ENCODE measurements around the gene GNMT.
"Not testable (repeated sequence)": the region's sequence is repeated elsewhere in the genome, so short reads cannot be mapped to it uniquely, and the experiment has no call there.

The GNMT gene

DNA sequence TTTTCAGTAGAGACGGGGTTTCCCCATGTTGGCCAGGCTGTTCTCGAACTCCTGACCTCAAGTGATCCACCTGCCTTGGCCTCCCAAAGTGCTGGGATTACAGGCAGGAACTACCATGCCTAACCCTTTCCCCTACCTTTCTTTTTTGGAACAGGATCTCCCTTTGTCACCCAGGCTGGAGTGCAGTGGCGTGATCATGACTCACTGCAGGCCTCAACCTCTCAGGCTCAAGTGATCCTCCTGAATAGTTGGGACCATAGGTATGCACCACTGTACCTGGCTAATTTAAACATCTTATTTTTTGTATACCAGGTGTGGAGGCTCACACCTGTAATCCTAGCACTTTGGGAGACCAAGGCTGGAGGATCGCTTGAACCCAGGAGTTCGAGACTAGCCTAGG lies 19.2 kb upstream of the GNMT start:
- DNase-seq (ENCODE audit: low read depth), result not testable (repeated sequence)

DNA sequence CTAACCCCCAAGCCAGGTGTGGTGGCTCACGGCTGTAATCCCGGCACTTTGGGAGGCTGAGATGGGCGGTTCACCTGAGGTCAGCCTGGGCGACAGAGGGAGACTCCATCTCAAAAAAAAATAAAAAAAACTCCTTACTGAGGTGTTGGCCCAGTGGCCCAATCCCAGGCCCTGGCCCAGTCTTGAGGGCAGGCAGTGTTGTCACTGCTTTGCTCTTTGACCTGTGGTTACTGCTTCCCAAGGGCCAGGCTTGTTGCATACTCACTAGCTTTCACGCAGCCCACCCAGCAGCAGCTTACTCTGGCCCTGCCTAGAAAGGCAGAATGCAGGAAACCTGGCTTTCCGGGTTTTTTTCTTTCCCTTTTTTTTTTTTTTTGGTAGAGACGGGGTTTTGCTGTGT lies 18.1 kb upstream of the GNMT start:
- DNase-seq (ENCODE audit: low read depth), result no peak

DNA sequence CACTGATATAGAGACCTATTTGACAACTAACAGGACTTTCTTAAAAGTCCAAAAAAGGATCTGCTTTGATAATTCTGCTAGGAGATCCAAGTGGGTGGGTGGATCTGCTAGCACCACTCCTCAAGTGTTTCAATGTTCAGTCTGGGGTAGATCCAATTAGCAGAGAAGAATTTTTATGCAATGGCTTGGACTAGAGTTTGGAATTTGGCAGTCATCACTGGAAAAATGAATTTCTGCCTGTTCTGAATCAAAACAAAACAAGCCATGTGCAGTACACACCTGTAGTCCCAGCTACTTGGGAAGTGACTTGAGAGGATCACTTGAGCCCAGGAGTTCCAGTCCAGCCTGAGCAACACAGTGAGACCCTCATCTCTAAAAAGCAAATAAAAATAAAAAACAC lies 12.6 kb upstream of the GNMT start:
- DNase-seq (ENCODE audit: low read depth), result no peak

DNA sequence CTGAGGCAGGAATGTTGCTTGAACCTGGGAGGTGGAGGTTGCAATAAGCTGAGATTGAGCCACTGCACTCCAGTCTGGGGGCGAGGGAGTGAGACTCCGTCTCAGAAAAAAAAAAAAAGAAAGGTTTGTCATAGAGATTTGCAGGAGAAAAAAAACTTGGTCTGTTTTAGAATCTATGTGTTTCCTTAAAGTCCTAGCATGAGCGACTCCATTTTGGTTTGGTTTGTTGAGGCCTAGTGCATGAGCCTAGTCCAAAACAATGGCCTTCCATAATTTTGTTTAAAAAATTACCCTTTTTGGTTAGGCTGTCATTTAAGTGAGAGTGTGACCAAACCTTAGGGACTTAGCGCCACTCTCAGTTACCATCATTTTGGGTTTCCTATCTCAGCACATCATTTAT lies 8.2 kb upstream of the GNMT start:
- DNase-seq (ENCODE audit: low read depth), result no peak

DNA sequence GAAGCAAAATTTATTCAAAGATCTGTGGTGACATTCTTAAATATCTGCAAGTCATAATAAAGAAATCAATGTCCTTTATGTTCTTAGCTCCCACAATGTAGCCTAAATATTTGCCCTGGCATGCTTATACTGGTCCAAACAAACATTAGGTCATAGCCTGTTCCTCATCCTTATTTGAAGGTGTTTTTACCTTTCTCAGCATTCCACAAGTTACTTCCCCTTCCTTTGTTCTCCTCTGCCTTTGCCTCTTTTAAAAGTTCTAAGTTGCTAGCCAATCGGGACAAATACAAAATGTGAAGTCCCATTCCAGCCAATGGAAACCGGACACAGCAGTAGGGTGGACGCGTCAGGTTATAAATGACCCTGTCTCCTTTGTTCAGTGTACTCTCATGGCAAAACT lies 6.1 kb upstream of the GNMT start:
- DNase-seq (ENCODE audit: low read depth), result not testable (repeated sequence)

DNA sequence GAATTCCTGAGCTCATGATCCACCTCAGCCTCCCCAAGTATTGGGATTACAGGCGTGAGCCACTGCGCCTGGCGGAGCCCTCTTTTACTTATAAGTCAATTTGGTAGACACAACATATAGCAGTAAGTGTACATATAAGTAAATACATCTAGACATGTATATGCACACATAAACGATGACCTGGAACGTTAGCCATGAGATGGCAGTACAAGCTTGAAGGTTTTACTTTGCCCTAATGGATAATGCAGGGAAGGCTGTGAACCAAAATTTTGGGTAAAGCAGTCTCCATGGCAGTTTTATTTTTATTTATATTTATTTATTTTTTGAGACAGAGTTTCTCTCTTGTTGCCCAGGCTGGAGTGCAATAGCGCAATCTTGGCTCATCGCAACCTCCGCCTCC lies 2.4 kb upstream of the GNMT start:
- DNase-seq (ENCODE audit: low read depth), result no peak

DNA sequence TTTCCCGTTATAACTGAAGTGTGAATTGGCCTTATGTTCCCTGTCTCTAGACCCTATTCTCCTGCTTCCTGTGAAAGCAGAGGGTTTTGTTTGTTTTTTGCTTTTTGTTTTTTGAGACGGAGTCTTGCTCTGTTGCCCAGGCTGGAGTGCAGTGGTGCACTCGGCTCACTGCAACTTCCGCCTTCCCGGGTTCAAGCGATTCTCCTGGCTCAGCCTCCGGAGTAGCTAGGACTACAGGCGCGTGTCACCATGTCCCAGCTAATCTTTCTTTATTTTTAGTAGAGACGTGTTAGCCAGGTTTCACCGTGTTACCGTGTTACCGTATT lies 674 bp upstream of the GNMT start:
- no peak for DNase-seq (ENCODE audit: low read depth)

DNA sequence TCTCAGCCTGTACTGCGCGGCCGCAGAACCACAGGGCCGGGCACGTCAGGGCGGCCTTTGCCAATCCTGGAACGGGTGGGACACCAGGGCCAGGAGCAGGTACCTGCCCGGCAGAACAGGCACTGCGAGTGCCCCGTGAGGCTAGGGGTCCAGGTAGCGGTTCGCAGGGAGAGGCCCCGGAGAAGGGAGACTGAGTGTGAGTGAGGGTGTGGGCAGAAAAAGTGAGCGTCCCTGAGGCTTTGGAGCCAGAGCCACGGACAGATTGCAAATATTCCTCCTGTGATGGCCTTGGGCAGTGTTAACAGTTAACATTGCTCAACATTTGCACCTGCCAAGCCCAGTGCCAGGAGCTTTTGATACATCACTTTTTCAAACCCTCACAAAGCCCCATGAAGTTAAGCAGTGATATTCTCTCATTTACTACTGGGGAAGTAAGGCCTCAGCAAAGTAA lies 491 bp downstream of the GNMT start:
- DNase-seq (ENCODE audit: low read depth), result no peak

DNA sequence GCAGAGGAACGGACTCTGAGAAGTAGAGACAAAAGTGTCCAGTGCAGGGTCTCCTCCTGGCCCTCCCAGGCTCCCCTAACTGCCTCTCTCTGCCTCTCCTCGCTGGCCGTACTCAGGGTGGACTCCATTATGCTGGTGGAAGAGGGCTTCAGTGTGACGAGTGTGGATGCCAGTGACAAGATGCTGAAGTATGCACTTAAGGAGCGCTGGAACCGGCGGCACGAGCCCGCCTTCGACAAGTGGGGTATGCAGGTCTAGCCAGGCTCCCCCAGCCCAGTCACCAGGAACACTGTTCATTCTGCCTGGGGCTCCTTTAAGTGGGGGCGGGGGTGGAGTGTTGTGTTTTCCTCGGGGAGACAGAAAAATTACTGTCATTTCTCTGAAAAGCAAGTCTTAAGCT lies 1.5 kb downstream of the GNMT start:
- DNase-seq (ENCODE audit: low read depth), result no peak

DNA sequence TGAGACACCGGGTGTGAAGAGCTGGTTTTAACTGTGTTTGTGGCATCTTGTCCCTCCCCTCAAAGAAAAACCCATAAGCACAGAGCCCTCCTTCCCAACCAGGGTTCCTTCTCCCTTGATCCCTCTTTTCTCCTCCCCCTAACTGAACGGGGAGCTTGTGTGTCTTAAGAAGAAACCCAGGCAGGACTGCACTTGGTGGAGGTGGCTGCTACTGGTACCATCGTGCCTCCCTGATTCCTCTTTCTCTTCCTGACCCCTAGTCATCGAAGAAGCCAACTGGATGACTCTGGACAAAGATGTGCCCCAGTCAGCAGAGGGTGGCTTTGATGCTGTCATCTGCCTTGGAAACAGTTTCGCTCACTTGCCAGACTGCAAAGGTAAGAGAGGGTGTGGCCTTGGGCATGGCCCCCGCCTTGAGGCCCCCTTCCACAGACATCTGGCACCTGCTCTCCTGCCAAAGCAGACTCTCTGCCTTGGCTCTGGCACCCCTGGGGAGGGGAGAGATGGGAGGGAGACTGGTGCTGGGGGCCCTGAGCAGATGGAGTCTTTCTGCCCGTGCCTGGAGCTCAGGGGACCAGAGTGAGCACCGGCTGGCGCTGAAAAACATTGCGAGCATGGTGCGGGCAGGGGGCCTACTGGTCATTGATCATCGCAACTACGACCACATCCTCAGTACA lies 2.1 kb downstream of the GNMT start:
- DNase-seq (ENCODE audit: low read depth), result no peak

DNA sequence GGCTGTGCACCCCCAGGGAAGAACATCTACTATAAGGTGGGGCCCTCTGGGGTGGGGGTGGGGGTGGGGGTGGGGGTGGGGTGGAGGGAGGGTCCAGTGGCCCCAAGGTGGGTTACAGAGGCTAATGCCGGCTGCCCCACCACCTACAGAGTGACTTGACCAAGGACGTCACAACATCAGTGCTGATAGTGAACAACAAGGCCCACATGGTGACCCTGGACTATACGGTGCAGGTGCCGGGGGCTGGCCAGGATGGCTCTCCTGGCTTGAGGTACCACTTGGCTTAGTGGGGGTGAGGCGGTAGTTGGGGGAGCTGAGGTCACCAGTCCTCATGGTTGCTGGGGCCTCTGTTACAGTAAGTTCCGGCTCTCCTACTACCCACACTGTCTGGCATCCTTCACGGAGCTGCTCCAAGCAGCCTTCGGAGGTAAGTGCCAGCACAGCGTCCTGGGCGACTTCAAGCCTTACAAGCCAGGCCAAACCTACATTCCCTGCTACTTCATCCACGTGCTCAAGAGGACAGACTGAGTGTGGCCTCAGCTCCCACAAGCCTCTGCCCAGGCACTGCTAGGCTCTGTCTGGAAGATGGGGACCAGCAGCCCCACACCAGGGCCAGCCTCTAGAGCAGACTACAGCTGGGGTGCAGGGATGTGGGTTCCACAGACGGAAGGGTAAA lies 2.8 kb downstream of the GNMT start:
- no peak for DNase-seq (ENCODE audit: low read depth)

DNA sequence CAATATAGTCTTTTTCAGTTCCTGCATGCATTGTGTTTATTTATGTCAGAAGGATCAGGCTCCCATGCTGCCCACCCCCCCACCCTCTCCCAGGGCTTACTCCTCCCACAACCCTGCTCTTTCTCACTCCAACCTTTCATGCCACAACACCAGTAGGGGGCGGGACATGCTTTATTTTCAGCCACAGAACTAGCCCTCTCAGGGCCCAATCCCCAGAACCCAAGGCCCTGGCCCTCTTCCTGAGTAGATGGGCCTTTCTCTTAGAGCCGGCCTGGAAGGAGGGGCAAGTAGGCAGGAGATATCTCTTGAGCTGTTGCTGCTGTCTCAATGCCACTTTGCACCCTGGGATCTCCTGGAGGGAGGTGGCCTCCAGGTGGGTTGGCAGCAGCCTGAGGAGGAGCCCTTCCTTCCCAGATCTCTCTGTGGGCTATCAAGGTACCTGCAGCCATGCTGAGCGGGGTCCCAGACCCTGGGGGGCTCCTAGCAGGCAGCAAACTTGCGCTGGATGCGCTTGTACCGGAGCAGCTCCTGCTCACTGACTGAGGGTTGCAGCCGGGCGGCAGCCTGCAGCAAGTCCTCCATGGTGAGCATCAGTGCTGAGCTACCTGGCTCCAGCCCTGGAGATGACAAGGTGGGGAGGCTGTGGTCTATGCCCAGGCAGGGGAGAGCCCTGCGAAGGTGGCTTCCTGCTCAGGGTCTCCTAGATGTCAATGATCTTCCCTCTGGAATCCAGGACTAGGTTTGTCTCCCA lies 3.5 kb downstream of the GNMT start:
- DNase-seq (ENCODE audit: low read depth), result no peak

DNA sequence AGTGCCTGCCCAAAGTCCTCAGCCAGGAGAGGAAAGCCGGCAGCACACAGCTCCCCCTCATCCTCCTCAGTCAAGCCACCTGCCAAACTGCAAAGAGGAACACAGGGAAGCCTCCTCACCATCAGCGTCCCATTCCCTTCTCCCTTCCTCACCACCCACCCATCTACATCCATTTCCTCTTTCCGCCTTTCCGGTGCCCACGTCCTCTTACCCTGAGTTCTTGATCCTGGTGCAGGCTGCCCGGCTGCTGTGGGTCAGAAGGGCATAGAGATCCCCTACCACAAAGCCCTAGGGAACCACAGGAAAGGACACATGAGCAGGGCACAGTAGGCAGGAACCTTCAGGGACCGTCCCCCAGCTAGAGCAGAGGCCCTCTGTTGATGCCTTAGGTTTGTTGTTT lies 6.0 kb downstream of the GNMT start:
- no peak for DNase-seq (ENCODE audit: low read depth)

DNA sequence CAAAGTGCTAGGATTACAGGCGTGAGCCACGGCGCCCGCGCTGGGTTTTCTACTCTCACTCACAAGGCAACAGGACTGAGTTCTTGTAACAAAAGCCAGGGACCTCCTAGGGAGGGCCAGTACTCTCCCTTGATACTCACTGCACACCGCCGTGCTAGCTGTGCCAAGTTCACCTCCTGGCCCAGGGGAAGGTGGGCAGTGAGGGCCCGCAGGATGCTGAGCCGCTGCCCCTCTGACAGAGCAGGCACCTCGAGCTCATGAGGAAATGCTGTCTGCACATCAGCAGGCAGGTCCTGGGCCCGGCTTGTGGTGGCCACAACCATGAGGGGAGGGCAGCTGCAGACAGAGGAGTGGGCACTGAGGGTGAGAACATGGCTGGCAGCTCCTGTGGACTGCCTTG lies 6.7 kb downstream of the GNMT start:
- DNase-seq (ENCODE audit: low read depth), result no peak

DNA sequence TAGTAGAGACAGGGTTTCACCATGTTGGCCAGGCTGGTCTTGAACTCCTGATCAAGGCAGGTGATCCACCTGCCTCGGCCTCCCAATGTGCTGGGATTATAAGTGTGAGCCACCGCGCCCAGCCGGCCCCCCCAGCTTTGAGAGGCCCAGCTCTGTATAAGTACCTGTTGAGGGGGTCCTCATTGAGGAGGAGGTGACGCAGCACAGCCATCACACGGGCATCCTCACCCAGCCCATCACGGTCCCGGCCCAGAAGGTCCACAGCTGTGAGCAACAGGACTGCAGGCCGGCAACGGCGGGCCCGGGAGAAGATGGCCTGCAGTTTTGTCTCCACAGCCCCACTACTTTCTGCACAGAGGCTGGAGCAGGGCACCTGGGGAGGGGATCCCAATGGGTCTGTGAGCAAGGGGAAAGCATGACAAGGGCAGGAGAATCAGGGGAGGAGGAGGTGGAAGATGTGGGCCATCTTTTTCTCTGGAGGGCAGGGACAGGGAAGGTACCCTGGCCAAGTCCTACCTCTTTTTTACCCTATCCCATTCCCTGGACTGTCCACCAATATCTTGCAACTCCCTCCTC lies 7.7 kb downstream of the GNMT start:
- no peak for DNase-seq (ENCODE audit: low read depth)

DNA sequence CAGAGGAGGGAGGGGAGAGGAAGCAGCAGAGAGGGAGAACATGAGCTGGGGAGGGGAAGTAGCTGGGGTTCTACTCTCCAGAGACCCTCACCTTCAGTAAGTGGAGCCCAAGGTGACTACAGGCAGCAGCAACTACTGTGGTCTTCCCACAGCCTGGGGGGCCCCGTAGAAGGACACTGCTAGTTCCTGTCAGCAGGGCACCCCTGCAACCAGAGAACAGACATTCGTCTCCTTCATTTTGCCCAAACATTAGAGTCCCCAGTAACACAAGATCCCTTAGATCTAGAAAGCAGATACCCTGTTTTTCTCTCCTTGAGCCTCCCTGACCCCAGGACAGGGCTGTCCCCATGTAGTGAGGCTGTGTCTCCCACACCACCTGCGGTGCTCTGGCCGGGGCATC lies 8.2 kb downstream of the GNMT start:
- no peak for DNase-seq (ENCODE audit: low read depth)

DNA sequence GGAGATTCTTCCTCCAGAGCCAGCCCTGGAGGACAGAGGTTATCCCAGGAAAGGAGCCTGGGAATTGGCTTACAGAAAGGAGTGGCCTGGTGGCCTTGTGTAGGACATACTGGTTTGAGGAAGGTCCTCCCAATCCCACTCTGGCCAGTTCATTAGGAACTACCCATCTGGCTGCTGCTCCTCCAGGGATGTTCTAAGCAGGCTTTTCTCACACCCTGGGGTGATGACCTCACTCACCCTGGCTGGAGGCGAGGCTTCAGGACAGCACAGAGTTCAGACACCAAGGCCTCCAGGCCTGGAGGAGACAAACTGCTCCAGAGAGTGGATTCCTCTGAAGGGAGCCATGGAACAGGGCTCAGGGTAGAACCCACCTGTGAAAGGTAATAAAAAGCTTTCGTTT lies 8.9 kb downstream of the GNMT start:
- no peak for DNase-seq (ENCODE audit: low read depth)

DNA sequence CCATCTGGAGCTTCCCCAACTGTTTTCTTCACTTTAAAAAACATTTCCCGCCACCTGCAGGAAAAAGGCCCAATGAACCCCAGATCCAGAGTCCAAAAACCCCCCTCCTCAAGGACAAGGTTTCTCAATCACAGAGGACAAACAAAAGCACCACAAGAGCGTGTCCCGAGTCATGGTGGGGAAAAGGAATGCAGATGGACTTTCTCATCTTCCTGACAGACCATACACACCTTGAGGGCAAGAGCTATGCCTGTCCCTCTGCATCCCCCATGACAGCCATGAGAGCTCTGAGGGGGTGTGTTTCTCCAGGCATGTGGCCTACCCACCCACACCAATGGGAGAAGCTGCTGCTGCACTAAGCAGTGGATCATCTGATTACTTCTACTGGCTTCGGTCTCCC lies 9.4 kb downstream of the GNMT start:
- DNase-seq (ENCODE audit: low read depth), result no peak

DNA sequence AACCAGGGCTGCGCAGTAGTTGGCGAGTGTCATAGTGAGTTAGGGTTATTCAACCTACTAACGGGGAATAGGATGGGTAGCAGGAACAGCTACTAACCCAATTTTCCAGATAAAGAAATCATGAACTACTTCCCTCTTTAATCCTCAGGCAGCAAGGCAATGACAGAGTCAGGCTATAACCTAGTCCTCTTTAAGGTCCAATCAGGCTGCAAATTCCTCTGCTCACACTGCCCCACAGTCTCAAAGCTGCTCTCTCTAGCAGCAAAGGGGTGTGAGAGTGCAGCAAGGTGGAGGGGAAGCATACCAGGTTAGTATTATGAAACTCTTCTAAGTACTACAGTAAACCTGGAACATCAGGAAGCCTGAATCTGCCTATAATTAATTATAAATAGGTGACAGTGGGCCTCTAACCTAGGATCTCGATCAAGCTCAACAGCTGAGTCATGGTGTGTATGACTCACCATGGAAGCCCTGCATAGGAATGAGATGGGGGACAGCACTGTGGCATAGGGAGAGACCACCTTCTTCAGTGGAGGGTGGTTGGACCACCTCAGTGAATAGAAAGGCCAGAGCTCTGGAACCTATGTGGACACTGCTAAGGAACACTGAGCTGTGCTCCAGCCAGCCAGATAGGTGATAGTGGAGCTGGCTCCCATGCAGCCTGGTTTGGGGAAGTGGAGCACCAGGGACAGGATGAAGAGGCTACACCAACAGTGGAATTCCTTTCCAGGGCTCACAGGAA lies 10.5 kb downstream of the GNMT start:
- no peak for DNase-seq (ENCODE audit: low read depth)

DNA sequence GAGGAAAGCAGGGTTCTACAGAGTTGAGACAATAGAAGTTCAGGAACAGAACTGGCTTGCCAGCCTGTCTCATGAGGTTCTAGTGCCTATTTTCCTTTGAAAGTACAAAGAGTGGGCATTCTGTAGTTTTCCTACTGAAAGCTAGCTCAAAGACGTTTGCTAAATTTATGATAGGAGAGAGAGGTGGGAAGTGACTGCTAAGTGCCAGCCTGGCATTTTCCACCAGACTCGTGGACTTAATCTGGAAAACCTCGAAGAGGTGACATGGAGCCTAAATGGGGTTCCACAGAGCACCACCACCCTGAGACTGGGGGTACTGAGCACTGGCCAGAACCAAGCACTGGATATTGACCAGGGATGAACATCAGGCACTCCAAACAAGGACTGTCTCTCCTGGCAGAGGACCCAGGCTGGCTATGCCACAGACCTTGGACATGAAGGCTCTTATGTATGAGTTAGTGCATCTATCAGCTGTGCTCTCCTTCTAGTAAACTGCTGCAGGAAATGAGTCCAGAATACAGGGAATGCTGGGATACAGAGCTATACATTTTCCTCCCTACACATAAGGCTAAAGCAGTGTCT lies 11.3 kb downstream of the GNMT start:
- DNase-seq (ENCODE audit: low read depth), result no peak

DNA sequence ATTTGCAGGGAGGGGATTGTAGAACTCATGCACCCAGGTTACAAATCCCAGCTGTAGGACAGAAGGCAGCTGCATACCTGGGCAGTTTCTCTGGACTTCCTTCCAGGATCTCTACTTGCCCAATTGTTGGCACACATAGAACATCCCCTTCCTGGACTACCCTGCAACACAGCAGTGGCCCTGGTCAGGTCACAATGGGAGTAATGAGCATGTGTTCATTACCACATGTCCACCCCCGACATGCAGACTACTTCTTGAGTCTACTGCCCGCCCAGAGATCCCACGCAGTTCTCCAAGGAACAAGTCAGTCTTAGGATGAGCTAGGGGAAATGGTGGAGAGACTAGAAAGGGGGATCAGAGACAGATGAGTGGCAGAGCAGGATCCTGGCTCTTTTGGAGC lies 13.4 kb downstream of the GNMT start:
- DNase-seq (ENCODE audit: low read depth), result no peak

DNA sequence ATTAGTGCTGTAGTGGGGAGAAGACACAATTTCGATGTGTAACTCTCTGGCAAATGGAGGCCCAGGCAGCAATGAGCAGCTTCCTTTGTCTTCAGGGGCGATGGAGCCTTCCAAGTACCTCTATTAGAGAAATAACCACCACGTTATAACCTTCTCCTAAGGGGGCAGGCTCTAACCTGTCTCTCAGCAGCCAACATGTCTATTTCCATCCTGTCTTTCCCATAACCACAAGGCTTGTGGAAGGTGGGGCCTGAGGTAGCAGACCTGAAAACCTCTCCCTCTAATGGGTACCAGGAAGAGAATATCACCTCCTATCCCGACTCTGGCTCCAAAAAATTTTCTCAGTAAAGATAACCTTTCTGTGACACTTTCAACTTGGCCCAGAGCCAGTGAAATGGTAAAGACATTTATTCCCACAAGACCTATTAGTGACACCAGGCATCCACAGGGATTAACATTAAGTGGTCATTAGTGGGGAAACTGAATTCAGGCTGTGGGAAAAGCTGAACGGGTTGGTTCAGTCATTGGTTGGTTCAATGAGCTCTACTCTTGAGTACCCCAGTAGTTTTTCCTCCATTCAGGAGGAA lies 14.5 kb downstream of the GNMT start:
- DNase-seq (ENCODE audit: low read depth), result no peak
